HG02798 (cell line): ENCODE measurements around the gene TOLLIP.
"Not testable (repeated sequence)": the region's sequence is repeated elsewhere in the genome, so short reads cannot be mapped to it uniquely, and the experiment has no call there.

Experiments used
- ATAC-seq: cut with Tn5 transposase; IDR thresholded peaks from one replicate; pipeline ENCODE4 v1.9.1; 2021; ENCODE audit warnings: mild to moderate bottlenecking; ENCODE audit not compliant: unreplicated experiment, poor library complexity

Gene TOLLIP

GRCh38 chr11:1254086-1254648 lies 55.3 kb downstream of the TOLLIP start:
- no peak for ATAC-seq

GRCh38 chr11:1253103-1253485 lies 56.3 kb downstream of the TOLLIP start:
- ATAC-seq: no peak

GRCh38 chr11:1252371-1253102 lies 56.9 kb downstream of the TOLLIP start:
- no peak for ATAC-seq

GRCh38 chr11:1251236-1251770 lies 58.1 kb downstream of the TOLLIP start:
- no peak for ATAC-seq

- not testable (repeated sequence) for ATAC-seq
These were observed 59.0 kb downstream of the TOLLIP start for GRCh38 chr11:1250411-1250810.

GRCh38 chr11:1248951-1249350 lies 60.5 kb downstream of the TOLLIP start:
- not testable (repeated sequence) for ATAC-seq

GRCh38 chr11:1247026-1247425 lies 62.4 kb downstream of the TOLLIP start:
- ATAC-seq: not testable (repeated sequence)

- ATAC-seq: not testable (repeated sequence)
These were observed 63.1 kb downstream of the TOLLIP start for GRCh38 chr11:1246301-1246700.

GRCh38 chr11:1245717-1246116 lies 63.7 kb downstream of the TOLLIP start:
- ATAC-seq: not testable (repeated sequence)

GRCh38 chr11:1244557-1244956 lies 64.9 kb downstream of the TOLLIP start:
- ATAC-seq: not testable (repeated sequence)

- not testable (repeated sequence) for ATAC-seq
These were observed 65.9 kb downstream of the TOLLIP start for GRCh38 chr11:1243521-1243920.

GRCh38 chr11:1242751-1243150 lies 66.7 kb downstream of the TOLLIP start:
- ATAC-seq: not testable (repeated sequence)

- ATAC-seq: no peak
These were observed 67.1 kb downstream of the TOLLIP start for GRCh38 chr11:1242289-1242688.

- no peak for ATAC-seq
These were observed 67.7 kb downstream of the TOLLIP start for GRCh38 chr11:1241706-1242105.

- no peak for ATAC-seq
These were observed 68.7 kb downstream of the TOLLIP start for GRCh38 chr11:1240771-1241170.

GRCh38 chr11:1239596-1240205 lies 69.7 kb downstream of the TOLLIP start:
- ATAC-seq: no peak

- no peak for ATAC-seq
These were observed 70.5 kb downstream of the TOLLIP start for GRCh38 chr11:1238767-1239595.

- no peak for ATAC-seq
These were observed 71.6 kb downstream of the TOLLIP start for GRCh38 chr11:1237851-1238250.

GRCh38 chr11:1237128-1237580 lies 72.3 kb downstream of the TOLLIP start:
- no peak for ATAC-seq

- no peak for ATAC-seq
These were observed 72.9 kb downstream of the TOLLIP start for GRCh38 chr11:1236316-1237127.
